NCI-H2227 treated with DMSO at 0.1 percent for 48 hours (cell line): ENCODE data around the gene SORBS1.

ENCODE experiments used
- DNase-seq: peaks from one replicate; lab custom pipeline; 2025; lab: John Stamatoyannopoulos, UW

Gene SORBS1

DNA sequence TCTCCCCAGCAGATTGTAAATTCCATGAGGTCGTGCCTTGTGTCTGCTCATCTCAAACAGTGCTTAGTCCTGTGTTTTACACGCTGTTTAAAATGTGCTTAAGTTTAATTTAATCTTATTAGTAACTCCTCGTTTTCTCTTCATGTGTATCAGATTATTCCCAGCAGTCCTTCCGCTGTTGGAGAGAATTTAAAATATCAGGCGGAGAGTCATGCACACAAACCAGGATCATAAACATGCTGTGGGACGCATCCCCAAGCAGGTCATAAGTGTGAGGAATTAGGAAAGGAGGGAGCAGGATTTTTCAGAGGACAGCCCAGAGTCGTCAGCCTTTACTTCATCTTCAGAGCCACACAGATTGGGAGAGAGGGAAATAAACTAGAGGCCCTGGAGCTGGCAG lies 4.2 kb upstream of the SORBS1 start:
- no peak for DNase-seq

DNA sequence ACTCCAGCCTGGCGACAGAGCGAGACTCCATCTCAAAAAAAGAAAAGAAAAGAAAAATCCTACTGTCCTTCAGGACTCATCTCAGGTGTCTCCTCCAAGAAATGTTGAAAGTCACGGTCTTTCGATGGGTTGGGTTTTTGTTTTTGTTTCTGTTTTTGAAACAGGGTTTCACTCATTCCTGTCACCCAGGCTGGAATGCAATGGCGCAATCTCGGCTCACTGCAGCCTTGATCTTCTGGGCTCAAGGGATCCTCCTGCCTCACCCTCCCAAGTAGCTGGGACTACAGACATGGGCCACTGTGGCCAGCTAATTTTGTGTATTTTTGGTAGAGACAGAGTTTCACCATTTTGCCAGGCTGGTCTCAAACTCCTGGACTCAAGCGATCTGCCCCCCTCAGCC lies 3.1 kb upstream of the SORBS1 start:
- no peak for DNase-seq

DNA sequence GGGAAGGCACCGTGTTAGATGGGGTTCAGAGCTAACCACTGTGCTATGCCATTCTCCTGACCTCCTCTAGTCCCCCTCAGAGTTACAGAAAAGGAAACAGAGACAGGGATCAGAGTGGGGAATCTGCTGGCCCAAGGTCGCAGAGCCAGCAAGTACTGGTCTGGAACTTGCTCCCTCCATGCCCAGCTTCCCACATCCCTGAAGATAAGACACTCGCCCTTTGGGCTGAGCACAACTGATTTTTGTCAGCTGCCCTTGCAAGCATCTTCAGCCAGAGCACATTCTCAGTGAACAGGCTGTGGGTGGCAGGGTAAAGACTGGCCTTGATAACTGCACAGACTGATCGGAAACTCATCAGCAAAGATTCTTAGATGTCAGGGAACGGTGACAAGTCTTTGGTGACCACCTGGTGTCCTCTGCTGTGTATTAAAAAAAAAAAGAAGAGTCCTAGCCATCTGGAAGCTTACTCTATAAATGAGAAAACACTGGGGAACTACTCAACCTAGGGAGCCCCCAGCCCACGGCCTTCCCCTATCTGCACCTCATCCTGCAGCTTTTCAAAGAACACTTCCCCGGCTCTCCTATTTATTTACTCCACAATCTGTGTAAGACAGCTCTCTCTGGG lies 1.3 kb upstream of the SORBS1 start:
- DNase-seq = no peak

DNA sequence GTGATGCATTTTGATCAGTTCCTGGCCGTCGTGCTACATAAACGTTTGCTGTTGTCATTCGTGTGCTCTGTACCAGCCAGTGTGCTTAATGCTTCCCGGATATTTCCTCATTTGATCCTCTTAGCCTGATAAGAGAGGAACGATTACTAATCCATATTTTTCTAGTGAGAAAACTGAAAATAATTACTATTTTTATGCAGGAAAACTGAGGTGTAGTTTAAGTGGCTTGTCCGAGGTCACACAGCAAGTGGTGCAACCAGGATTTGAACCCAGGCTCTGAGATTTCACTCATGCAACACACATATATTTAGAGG lies 650 bp upstream of the SORBS1 start:
- no peak for DNase-seq

DNA sequence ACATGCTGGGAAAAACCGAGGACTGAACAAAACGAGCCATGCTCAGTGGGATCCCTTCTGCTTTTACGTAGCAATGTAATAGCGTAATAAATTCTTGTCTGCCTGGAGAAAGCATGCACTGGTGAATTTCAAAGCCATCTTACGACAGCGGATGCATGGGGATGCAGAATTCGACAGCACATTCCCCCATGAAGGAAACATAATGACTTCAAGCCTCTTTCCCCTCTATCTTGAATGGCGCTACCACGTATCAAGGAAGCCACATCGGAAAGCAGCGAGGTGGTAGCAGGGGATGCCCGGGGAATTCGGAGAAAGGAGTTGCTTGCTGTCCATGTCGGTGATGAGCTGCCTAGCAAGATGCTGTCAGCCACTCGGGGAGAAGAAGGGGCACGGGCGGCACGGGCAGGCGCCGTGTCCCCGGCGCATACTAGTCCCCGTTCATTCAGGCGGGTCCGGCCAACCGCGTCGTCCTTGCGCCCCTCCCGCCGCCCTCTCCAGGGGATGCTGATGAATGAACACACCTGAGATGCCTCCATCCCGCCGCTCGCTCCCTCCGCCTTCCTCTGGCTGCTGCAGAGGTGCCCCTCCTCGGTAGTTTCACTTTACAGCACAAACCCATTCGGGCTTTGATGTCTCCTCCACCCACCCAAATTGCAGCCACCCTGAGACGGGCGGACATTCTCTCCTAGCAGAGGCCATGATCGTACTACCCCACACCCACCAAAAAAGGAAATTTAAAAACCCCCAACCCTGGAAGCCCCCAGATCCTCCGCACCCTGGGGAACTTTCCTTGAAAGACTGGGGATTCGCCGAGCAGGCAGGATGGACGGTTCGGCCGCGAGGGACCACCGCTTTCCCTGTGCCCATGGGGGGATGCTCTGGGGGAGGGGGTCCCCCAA lies 644 bp downstream of the SORBS1 start:
- peak; percentile 5 for DNase-seq

DNA sequence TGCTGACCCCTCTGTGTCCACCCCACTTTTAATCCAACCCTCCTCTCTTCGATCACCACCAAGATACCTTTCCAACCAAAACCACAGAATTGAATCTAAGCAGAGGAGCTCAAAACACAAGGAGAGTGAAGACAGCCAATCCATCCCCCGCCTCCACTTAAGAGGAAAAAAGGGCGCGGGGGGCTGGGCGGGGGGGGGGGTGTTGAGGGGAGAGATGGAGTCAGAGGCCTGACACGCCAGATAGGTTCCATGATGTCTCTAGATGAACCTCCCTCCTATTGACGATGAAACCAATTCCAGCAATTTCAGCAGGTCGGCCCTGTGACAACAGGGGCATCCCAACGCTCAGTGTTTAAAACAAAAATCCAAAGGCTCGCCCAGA lies 1.3 kb downstream of the SORBS1 start:
- DNase-seq = no peak

DNA sequence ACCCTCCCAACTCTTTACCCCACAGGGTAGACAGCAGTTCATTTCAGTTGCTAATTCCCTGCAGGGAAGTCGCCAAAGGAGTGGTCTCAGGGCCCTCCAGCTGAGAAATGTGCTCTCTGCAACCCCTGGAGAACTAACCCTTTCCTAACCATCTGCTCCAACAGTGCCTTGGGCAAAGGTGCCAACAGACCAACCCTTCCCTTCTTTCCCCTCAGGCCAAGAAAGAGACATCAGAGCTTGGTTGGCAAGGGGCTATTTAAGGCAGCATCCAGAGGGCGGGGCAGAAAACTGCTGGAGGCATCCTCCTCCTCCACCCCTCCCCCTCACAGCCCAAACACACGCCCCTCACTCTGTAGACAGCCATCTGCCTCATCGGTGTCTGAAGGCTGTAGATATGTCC lies 1.7 kb downstream of the SORBS1 start:
- no peak for DNase-seq

DNA sequence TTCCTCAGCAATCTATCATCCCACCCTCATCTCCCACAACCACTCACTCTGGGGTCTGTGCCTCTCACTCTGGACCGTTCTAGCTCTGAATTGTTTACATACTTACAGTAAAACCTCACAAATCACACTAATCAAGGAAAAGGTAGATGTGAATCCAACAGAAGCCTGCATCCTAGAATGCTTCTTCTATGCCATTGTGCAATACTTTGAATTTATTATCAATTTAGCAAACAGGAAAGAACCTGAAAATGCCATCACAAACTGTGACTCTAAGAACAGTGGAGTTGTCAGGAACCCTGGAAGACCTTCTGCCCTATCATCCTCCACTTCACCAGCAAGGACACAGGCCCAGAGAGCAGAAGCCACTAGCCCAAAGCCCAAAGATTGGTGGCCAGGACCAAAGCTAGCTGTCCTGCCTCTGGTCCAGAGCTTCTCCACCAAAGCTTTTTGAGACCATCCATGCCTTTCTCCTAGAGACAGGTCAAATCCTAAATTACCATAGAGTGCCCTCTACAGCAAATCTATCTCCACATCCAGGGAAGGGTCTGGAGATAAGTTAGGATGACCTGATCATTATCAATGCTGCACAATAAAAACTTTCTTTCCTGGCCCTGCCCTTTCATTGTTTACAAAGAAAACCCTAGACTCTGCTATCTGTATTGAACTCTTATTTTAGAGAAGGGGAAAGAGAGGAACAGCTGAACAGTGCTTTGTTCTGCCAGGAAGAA lies 2.4 kb downstream of the SORBS1 start:
- no peak for DNase-seq

DNA sequence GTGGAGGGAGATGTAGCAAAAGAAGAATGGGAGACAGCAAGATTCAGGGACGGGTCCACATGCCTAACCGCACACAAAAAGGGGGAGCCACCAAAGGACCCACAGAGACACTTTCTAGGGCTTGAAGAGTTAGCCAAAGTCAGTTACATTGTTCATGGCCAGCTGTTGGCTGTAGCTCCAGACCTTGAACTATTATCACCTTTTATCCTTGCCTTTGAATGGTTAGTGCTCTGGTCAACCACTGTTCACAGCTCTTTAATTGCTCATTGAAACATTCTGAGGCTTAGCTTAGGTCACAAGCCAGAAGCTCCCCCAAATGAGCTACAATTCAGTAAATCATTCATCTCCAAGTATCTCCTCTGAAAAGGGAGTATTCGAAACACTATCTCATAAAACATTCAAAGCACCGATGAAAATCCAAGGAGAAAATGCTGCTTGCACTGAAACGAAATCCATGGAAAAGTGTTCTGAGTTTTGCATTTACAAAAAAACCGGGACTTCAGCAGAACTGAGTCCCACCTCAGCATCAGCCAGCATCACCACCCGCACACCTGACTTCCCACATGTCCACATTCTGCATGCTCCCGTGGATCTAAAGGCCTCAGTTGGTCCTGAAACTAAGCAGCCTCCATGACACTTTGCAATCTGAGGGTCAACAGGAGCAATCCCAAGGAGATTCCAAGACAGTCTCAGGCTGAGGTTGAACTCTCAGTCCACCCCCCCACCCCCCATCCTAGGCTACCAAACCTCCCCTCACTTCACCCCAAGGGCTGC lies 4.0 kb downstream of the SORBS1 start:
- DNase-seq = no peak

DNA sequence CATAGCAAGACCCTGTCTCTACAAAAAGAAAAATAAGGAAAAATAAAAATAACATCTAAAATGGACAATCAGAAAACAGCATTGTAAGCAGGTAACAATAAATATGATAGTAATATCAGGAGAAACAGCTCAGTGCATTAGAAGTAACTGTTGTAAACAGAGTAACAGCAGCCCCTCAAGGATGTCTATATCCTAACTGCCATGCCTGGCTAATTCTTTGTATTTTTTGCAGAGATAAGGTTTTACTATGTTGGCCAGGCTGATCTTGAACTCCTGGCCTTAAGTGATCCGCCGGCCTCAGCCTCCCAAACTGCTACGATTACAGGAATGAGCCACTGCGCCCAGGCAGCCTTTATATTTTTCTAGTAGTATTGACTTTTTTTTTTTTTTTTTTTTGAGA lies 7.5 kb downstream of the SORBS1 start:
- DNase-seq = no peak

DNA sequence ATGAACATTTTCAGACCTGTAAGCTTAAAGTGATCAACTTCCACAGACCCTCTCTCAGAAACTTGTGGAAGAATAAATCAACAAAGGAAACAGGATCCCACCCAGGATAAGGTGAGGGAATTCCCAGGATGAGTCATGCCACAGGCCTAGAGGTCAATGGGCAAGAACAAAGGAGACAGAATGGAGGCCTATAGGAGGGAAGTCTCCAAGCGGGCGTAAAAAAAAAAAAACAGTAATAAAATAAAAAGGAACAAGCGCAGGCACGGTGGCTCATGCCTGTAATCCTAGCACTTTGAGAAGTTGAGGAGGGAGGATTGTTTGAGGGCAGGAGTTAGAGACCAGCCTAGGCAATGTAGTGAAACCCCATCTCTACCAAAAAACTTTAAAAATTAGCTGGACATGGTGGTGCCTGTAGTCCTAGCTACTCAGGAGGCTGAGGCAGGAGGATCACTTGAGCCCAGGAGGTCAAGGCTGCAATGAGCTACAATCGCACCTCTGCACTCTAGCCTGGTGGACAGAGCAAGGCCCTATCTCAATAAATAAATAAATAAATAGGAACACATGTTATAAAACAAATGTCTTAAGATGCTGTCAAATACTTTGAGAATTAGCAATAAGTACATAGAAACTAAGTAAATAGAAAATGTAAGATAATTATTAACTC lies 8.4 kb downstream of the SORBS1 start:
- no peak for DNase-seq

DNA sequence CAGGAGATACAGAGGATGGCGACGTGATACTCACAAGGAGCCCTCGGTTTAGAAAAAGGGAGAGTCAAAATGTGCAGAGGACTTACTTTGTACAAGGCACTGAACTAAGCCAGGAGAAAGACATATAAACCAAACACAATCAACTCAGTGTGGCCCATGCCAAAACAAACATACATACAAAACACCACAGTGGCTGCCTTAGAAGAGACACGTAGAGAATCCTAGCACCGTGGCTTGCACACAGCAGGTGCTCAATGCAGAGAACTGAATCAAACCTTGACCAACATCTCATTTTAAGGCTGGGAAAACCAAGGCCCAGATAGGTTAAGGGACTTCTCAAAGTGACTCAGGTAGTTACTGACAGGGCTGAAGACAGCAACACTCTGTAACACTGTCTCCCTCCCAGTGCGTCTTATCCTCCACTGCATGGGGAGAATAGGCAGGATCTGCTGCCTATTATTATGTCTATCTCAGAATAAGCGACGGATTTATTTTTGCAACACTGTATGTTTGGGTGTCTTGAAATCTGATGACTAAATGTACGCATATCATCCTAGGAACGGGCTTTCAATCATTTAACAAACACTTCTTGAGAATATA lies 11.0 kb downstream of the SORBS1 start:
- DNase-seq = no peak

DNA sequence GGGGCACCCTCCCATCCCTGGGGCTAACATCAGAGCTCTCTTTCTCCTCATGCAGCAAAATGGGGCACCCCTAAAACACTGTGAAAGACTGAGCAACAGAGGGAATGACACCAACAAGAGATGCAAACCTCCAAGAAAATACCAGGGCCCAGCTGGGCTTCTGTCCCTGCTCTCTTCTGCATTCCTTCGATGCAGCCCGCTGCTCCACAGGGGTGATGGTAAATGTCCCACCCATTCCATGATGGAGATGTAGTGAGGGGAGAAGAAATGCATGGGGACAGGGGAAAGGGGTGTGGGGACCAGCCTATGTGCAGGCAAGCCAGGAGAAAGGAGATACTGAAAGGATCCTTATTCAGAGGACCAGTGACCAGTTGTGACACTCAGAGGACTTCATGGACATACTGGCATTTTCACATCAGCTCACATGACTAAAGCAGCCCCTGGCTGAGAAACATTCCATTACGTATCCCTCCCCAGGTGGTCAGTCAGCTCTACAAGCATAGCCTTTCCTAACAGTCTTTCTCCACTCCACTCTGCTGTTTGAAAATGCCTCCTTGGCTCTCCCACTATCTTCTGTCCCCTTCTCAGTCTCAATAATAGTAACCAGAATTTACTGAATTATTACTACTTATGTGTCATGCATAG lies 13.3 kb downstream of the SORBS1 start:
- DNase-seq = no peak

DNA sequence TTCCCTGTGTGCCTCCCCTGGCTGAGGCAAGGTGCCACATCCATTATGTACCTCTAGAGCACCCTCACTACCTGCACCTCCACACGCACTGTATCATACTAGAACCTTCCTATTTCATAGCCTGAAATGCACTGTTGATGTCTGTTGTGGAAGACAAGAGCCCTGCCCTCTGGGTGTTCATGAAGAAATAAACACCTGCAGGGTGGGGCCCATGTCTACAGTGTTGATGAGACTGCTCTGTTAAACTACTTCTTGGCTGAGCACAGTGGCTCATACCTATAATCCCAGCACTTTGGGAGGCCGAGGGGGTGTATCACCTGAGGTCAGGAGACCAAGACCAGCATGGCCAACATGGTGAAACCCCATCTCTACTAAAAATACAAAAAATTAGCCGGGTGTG lies 14.0 kb downstream of the SORBS1 start:
- DNase-seq = no peak

DNA sequence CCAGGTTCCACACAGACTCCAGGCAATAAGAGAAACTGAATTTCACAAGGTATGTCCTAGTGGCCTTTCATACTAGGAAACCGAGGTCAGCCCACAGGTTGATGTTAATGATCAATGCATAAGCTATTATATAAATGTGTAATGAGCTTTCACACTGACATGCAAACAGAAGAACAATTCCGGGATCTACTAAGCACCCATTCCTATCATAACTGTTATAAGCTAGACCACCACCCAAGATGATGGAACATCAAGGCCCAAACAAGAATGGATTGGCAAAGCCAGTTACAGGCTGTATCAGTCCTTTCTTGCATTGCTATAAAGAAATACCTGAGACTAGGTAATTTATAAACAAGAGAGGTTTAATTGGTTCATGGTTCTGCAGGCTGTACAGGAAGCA lies 15.2 kb downstream of the SORBS1 start:
- no peak for DNase-seq

DNA sequence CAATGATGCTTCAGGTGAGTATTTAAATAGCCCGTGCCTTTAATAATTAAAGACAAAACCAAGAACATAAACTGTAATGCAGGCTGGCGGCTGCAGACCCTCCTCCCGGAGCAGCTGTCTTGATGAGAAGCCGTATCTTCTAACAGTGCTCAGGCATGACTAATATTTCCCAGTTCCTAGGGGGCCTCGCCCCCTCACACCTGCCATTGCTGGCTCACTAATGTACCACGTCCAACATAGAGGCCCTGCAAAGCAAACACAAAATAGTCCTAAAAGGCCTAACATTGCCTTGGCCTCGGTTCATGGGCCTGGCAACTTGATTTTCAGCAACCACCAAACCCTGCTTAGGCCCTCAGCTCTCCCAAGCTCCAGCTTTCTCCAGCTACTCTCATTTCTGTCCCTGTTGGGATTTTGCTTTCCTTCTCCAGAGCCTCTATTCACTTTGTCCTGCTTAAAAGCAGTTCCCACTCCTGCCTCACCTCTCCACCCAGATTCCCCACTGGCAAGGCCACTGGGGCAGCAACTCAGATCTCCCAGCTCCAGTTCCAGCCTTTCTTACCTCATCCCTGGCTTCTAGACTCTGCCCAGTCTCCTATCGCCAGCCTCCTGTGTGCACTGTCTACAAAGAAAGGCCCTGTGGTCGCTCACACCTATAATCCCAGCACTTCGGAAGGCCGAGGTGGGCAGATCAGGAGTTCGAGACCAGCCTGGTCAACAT lies 16.2 kb downstream of the SORBS1 start:
- DNase-seq = no peak

DNA sequence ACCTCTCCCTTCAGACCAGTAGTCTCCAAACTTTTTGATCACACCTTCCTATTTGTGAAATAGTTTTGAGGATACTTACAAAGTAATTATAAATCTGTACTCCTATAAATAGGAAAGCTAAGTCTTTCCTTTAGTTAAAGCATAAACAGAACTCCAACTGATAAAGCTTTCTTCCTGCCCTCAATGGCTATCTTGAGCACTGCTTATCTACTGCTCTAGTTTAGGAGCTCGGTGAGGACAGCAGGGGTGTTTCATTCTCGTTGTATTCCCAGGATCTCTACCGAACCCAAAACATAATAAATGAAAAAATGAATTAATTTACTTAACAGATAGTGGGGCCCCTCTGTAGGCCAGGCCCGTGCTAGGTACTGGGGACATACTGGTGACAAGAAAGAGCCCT lies 17.7 kb downstream of the SORBS1 start:
- DNase-seq = no peak

DNA sequence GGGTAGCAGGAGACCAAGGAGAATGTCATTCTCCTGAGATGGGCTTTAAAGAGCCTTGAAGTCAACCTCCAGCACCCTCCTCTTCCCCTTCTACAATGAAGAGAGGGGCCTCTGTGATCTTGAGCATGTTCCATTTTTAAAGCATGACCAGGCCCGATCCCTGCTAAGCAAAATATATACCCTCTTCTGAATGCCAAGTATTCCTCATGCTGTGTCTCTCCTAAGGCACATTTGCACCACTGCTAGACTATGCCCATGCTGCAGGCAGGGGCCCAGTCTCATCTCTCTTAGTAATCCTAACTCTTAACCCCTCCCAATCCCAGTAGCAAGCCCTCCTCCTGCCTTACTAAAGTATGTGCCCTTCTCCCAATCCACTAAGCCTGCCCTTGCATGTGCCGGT lies 18.4 kb downstream of the SORBS1 start:
- no peak for DNase-seq

DNA sequence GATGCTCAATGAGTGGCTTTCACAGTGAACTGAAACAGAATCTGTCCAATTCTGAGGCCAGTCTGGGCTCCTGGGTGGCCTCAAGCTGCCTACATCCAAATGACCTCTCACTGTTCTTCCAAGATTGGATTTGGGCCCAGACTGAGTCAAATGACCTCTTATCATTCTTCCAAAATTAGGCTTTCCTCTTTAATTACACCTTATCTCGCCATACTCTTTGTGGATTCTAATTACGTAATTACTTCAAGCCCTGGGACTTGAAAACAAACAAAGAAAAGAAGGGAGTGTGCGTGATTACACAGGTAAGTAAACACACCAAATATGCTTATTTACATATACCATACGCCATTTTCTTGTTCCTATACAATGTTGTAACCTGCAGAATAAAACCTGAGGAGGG lies 18.8 kb downstream of the SORBS1 start:
- no peak for DNase-seq

DNA sequence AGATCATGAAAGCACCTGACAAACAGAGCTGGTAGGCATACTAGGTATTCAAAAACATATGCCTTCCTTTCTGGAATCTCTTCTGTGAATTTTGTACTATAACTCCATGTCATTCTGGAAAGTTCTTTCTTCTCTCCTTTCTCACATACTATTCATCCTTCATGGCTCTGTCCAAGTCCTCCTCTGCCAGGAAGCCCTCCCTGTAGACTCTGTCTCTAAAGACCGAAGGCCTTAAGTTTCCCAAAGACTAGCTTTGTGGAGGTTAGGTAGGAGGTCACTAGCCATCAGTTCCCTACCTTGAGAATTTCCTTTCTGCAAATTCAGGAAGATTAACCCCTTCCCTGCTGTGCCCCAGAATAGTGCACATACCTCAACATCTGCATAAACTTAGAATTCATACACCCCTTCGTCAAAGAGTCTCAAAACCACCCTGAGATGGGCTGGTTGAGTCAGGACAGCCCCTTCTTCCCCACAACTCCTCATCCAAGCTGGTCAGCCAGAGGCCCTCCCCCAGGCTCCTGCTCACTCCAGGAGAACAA lies 20.6 kb downstream of the SORBS1 start:
- DNase-seq = no peak
